Activated naive CD8-positive, alpha-beta T cell treated with anti-CD3 and anti-CD28 coated beads, Interleukin-2, amount 50 U/mL, for 24 hours (primary cell): Measurements from ENCODE around the gene PRDX2.

Experiments used
- ATAC-seq: fragments of 150-1000 bp; cut with Tn5 transposase; one replicate; pipeline ENCODE4 v1.10.0; 2021
- DNase-seq: peaks from one replicate; pipeline ENCODE4 v3.0.0; 2021
- H3K27ac Mint-ChIP-seq: one replicate; pipeline ENCODE4 v1.8.0; 2021; ENCODE audit warnings: mild to moderate bottlenecking, mixed read lengths
- H3K27me3 Mint-ChIP-seq: one replicate; pipeline ENCODE4 v1.8.0; 2021; ENCODE audit warnings: mixed read lengths
- H3K36me3 Mint-ChIP-seq: one replicate; pipeline ENCODE4 v1.8.0; 2021; ENCODE audit warnings: low read depth, mixed read lengths
- H3K4me1 Mint-ChIP-seq: one replicate; pipeline ENCODE4 v1.8.0; 2021; ENCODE audit warnings: mixed read lengths
- H3K4me3 Mint-ChIP-seq: one replicate; pipeline ENCODE4 v1.8.0; 2021; ENCODE audit warnings: mild to moderate bottlenecking, moderate library complexity, mixed read lengths
- H3K9me3 Mint-ChIP-seq: one replicate; pipeline ENCODE4 v1.8.0; 2021; ENCODE audit warnings: mixed read lengths

Gene PRDX2

GRCh38 chr19:12782424-12783290, 18.9 kb downstream of the PRDX2 start:
- ATAC-seq = peak; percentile 38
- H3K4me3 Mint-ChIP-seq = peak overlapping the region; percentile 76
- H3K36me3 Mint-ChIP-seq = no peaks in the 10 kb centered on the region
- peak overlapping the region; percentile 96 for H3K27ac Mint-ChIP-seq
- H3K9me3 Mint-ChIP-seq = no peaks in the 10 kb centered on the region
- peak; percentile 93 for DNase-seq
- peaks cover 49% of the 10 kb centered on the region for H3K4me1 Mint-ChIP-seq
- no peaks in the 10 kb centered on the region for H3K27me3 Mint-ChIP-seq

GRCh38 chr19:12782174-12782423, 19.5 kb downstream of the PRDX2 start:
- Mint-ChIP-seq H3K36me3 (no peaks in the 10 kb centered on the region), H3K27me3 (no peaks in the 10 kb centered on the region), H3K9me3 (no peaks in the 10 kb centered on the region), H3K4me3 (peak overlapping the region; percentile 73), H3K27ac (peak overlapping the region; percentile 96), H3K4me1 (peaks cover 51% of the 10 kb centered on the region)
- no peak for DNase-seq
- ATAC-seq = no peak

GRCh38 chr19:12779162-12779993, 22.2 kb downstream of the PRDX2 start:
- Mint-ChIP-seq H3K27ac (peak overlapping the region; percentile 85), H3K27me3 (no peaks in the 10 kb centered on the region), H3K4me3 (peak overlapping the region; percentile 84), H3K36me3 (no peaks in the 10 kb centered on the region), H3K4me1 (peaks cover 51% of the 10 kb centered on the region), H3K9me3 (no peaks in the 10 kb centered on the region)
- no peak for ATAC-seq
- DNase-seq = no peak

- Mint-ChIP-seq H3K27ac (peak overlapping the region; percentile 85), H3K9me3 (no peaks in the 10 kb centered on the region), H3K4me3 (peak overlapping the region; percentile 84), H3K4me1 (peaks cover 53% of the 10 kb centered on the region), H3K27me3 (no peaks in the 10 kb centered on the region), H3K36me3 (no peaks in the 10 kb centered on the region)
- ATAC-seq = no peak
- DNase-seq = no peak
These were observed 22.8 kb downstream of the PRDX2 start for GRCh38 chr19:12778905-12779161.

GRCh38 chr19:12778017-12778904, 23.3 kb downstream of the PRDX2 start:
- peak; percentile 61 for DNase-seq
- no peaks in the 10 kb centered on the region for H3K9me3 Mint-ChIP-seq
- H3K4me3 Mint-ChIP-seq = peak overlapping the region; percentile 84
- peaks cover 54% of the 10 kb centered on the region for H3K4me1 Mint-ChIP-seq
- ATAC-seq = peak; percentile 7
- no peaks in the 10 kb centered on the region for H3K36me3 Mint-ChIP-seq
- no peaks in the 10 kb centered on the region for H3K27me3 Mint-ChIP-seq
- peak overlapping the region; percentile 85 for H3K27ac Mint-ChIP-seq

- DNase-seq = peak; percentile 90
- Mint-ChIP-seq H3K4me1 (peaks cover 52% of the 10 kb centered on the region), H3K4me3 (peak overlapping the region; percentile 84), H3K27me3 (no peaks in the 10 kb centered on the region), H3K27ac (peak overlapping the region; percentile 85), H3K9me3 (no peaks in the 10 kb centered on the region), H3K36me3 (no peaks in the 10 kb centered on the region)
- ATAC-seq = peak; percentile 34
These were observed 24.2 kb downstream of the PRDX2 start for GRCh38 chr19:12777217-12778016.

- peak within 1 kb of the TSS; percentile 75 for H3K4me3 Mint-ChIP-seq
- ATAC-seq = no peak
- no peaks in the 10 kb centered on the region for H3K36me3 Mint-ChIP-seq
- peaks cover 38% of the 10 kb centered on the region for H3K4me1 Mint-ChIP-seq
- no peak for DNase-seq
- H3K9me3 Mint-ChIP-seq = no peaks in the 10 kb centered on the region
- no peaks in the 10 kb centered on the region for H3K27me3 Mint-ChIP-seq
- H3K27ac Mint-ChIP-seq = peak within 1 kb of the TSS; percentile 72
These were observed 26.7 kb downstream of the PRDX2 start, which contains the start of gene HOOK2 for GRCh38 chr19:12774588-12775555. TSS of gene HOOK2 (minus strand) at chr19:12775552. CDS start at chr19:12775449, 103 bp downstream.

- no peaks in the 10 kb centered on the region for H3K27me3 Mint-ChIP-seq
These were observed 28.0 kb downstream of the PRDX2 start for GRCh38 chr19:12773571-12773970.

GRCh38 chr19:12772323-12772722, 29.3 kb downstream of the PRDX2 start:
- no peak overlapping the region for H3K4me3 Mint-ChIP-seq
- H3K27me3 Mint-ChIP-seq = no peaks in the 10 kb centered on the region
- H3K27ac Mint-ChIP-seq = no peak overlapping the region
- H3K4me1 Mint-ChIP-seq = peaks cover 15% of the 10 kb centered on the region
- H3K36me3 Mint-ChIP-seq = no peaks in the 10 kb centered on the region
- no peaks in the 10 kb centered on the region for H3K9me3 Mint-ChIP-seq
- DNase-seq (no peak), ATAC-seq (no peak)

More at GRCh38 chr19:12773571-12773970, 28.0 kb downstream of the PRDX2 start:
- Mint-ChIP-seq H3K4me3 (no peak overlapping the region), H3K4me1 (peaks cover 25% of the 10 kb centered on the region), H3K36me3 (no peaks in the 10 kb centered on the region), H3K27ac (no peak overlapping the region), H3K9me3 (no peaks in the 10 kb centered on the region)
- no peak for DNase-seq
- ATAC-seq = no peak

GRCh38 chr19:12770922-12771321, 30.7 kb downstream of the PRDX2 start:
- ATAC-seq (no peak), DNase-seq (no peak)
- Mint-ChIP-seq H3K4me3 (no peak overlapping the region), H3K27me3 (no peaks in the 10 kb centered on the region), H3K9me3 (no peaks in the 10 kb centered on the region), H3K27ac (no peak overlapping the region), H3K36me3 (no peaks in the 10 kb centered on the region), H3K4me1 (peaks cover 11% of the 10 kb centered on the region)

GRCh38 chr19:12769689-12770088, 31.9 kb downstream of the PRDX2 start:
- Mint-ChIP-seq H3K27me3 (no peaks in the 10 kb centered on the region), H3K9me3 (no peaks in the 10 kb centered on the region), H3K4me3 (peak overlapping the region; percentile 21), H3K4me1 (peaks cover 11% of the 10 kb centered on the region), H3K27ac (no peak overlapping the region), H3K36me3 (no peaks in the 10 kb centered on the region)
- DNase-seq (peak; percentile 38), ATAC-seq (peak; percentile 75)

GRCh38 chr19:12767666-12768065, 33.9 kb downstream of the PRDX2 start:
- no peak overlapping the region for H3K4me3 Mint-ChIP-seq
- H3K4me1 Mint-ChIP-seq = no peaks in the 10 kb centered on the region
- H3K27ac Mint-ChIP-seq = no peak overlapping the region
- no peak for DNase-seq
- no peak for ATAC-seq
- no peaks in the 10 kb centered on the region for H3K27me3 Mint-ChIP-seq
- H3K36me3 Mint-ChIP-seq = no peaks in the 10 kb centered on the region
- H3K9me3 Mint-ChIP-seq = no peaks in the 10 kb centered on the region

GRCh38 chr19:12767150-12767549, 34.5 kb downstream of the PRDX2 start:
- H3K4me3 Mint-ChIP-seq = no peak overlapping the region
- no peaks in the 10 kb centered on the region for H3K9me3 Mint-ChIP-seq

More at GRCh38 chr19:12767150-12767549, 34.5 kb downstream of the PRDX2 start:
- no peaks in the 10 kb centered on the region for H3K4me1 Mint-ChIP-seq
- DNase-seq = no peak
- no peaks in the 10 kb centered on the region for H3K27me3 Mint-ChIP-seq
- H3K36me3 Mint-ChIP-seq = no peaks in the 10 kb centered on the region
- no peak overlapping the region for H3K27ac Mint-ChIP-seq
- ATAC-seq = no peak
